K562 (cell line): Measurements from ENCODE around the gene NOTCH1. TPM values are rescaled to one million over a fixed set of nuclear protein-coding genes. Genes with fewer than 3 reads are reported as not detected.

Experiments used
- ARHGAP35 ChIP-seq: fragments of 450-650 bp; IDR thresholded peaks from 2 replicates; pipeline ENCODE4 v1.6.1; 2018; ENCODE audit not compliant: partially characterized antibody
- ARID4B ChIP-seq: sonication (generic); formaldehyde crosslinking; IDR thresholded peaks from 2 replicates; pipeline ENCODE4 v1.8.0; 2022; ENCODE audit warnings: mild to moderate bottlenecking, missing genetic modification reagents
- BHLHE40 ChIP-seq: IDR thresholded peaks from 2 replicates; pipeline ENCODE4 v1.6.1; 2011; ENCODE audit warnings: low read length, improper control_type of control experiment
- DIDO1 ChIP-seq: fragments of 450-650 bp; IDR thresholded peaks from 2 replicates; pipeline ENCODE4 v1.6.1; 2016; ENCODE audit warnings: low read depth, missing biosample characterization, missing genetic modification characterization
- E2F6 ChIP-seq, 2 experiments: IDR thresholded peaks; 2 replicates each; pipeline ENCODE4 v1.6.1; 2011; ENCODE audit warnings: borderline replicate concordance in 1 of 2, control low read depth in 1 of 2, low read depth in 1 of 2, low read length in 1 of 2, mild to moderate bottlenecking in 1 of 2, mixed read lengths in 1 of 2, moderate library complexity in 1 of 2; ENCODE audit not compliant: insufficient read depth in 1 of 2, insufficient read length in 1 of 2, poor library complexity in 1 of 2, severe bottlenecking in 1 of 2; ENCODE audit errors: extremely low read depth in 1 of 2
- ELF4 ChIP-seq: fragments of 450-650 bp; formaldehyde crosslinking; IDR thresholded peaks from 2 replicates; pipeline ENCODE4 v1.4.0; 2022; ENCODE audit warnings: missing genetic modification characterization
- HDAC6 ChIP-seq: IDR thresholded peaks from 2 replicates; pipeline ENCODE4 v1.6.1; 2012; ENCODE audit warnings: low read depth, mild to moderate bottlenecking, control low read depth, inconsistent platforms, low read length, moderate library complexity
- IFI16 ChIP-seq: fragments of 250-450 bp; sonication (Bioruptor Pico); IDR thresholded peaks from 2 replicates; pipeline ENCODE4 v2.1.2; 2022; ENCODE audit warnings: mild to moderate bottlenecking, inconsistent platforms
- JUNB ChIP-seq: fragments of 450-650 bp; formaldehyde crosslinking; conservative IDR thresholded peaks from 2 replicates; pipeline ENCODE4 v1.4.0; 2020; ENCODE audit warnings: mild to moderate bottlenecking
- MTA1 ChIP-seq: fragments of 450-650 bp; IDR thresholded peaks from 2 replicates; pipeline ENCODE4 v1.6.1; 2017; ENCODE audit warnings: borderline replicate concordance
- NFATC3 ChIP-seq: fragments of 450-650 bp; IDR thresholded peaks from 2 replicates; pipeline ENCODE4 v1.6.1; 2017; ENCODE audit warnings: mild to moderate bottlenecking
- RBM22 ChIP-seq: fragments of 200-400 bp; formaldehyde crosslinking; IDR thresholded peaks from 2 replicates; pipeline ENCODE4 v1.6.1; 2018; ENCODE audit warnings: low read length, low read depth; ENCODE audit not compliant: poor library complexity, severe bottlenecking
- SMAD3 ChIP-seq: fragments of 450-650 bp; formaldehyde crosslinking; conservative IDR thresholded peaks from 2 replicates; pipeline ENCODE4 v1.4.0; 2020; ENCODE audit warnings: mild to moderate bottlenecking
- STAT6 ChIP-seq: sonication (generic); formaldehyde crosslinking; IDR thresholded peaks from 2 replicates; pipeline ENCODE4 v1.8.1; 2023; ENCODE audit warnings: mild to moderate bottlenecking, missing genetic modification reagents
- TAF1 ChIP-seq: IDR thresholded peaks from 2 replicates; pipeline ENCODE4 v1.6.1; 2011; ENCODE audit warnings: mild to moderate bottlenecking, low read length, moderate library complexity; ENCODE audit not compliant: insufficient read depth, control insufficient read depth, severe bottlenecking; ENCODE audit errors: extremely low read depth
- YBX1 ChIP-seq: fragments of 450-650 bp; IDR thresholded peaks from 2 replicates; pipeline ENCODE4 v1.7.1; 2016; ENCODE audit warnings: mild to moderate bottlenecking
- ZNF232 ChIP-seq: sonication (generic); formaldehyde crosslinking; IDR thresholded peaks from 2 replicates; pipeline ENCODE4 v1.8.0; 2022; ENCODE audit warnings: mild to moderate bottlenecking, missing genetic modification reagents
- ZNF551 ChIP-seq: fragments of 250-450 bp; sonication (Bioruptor Pico); IDR thresholded peaks from 2 replicates; pipeline ENCODE4 v1.5.0; 2021; ENCODE audit warnings: mild to moderate bottlenecking, moderate library complexity
- ZNF76 ChIP-seq: fragments of 250-450 bp; sonication (Bioruptor Pico); IDR thresholded peaks from 2 replicates; pipeline ENCODE4 v1.4.0; 2020; ENCODE audit warnings: mild to moderate bottlenecking, moderate library complexity, borderline replicate concordance
- ZSCAN29 ChIP-seq: fragments of 450-650 bp; IDR thresholded peaks from 2 replicates; pipeline ENCODE4 v1.6.1; 2017
- polyA plus RNA-seq, 8 experiments: library from polyadenylated mRNA; depleted of rRNA in 4 of 8; stranded (reverse) in 5 of 8; unstranded in 3 of 8; fragments of >200 nt; fragmentation: Nextera tagmentation in 2 of 8; fragmentation: Illumina TruSeq in 1 of 8; extraction: Ambion mirVana in 2 of 8; extraction: Trizol in 1 of 8; gene quantifications; 2 replicates each; pipeline versions ENCODE4 v1.2.1 to v1.2.3, GENCODE V29; 2011 to 2014; ENCODE audit warnings: inconsistent platforms in 1 of 8, missing spikeins in 1 of 8
- total RNA-seq, 7 experiments: library from RNA; depleted of rRNA in 6 of 7; stranded (reverse); fragments of >200 nt in 6 of 7; fragmentation: Illumina TruSeq in 2 of 7; extraction: Trizol in 2 of 7; gene quantifications; 2 replicates each; pipeline versions ENCODE4 v1.2.1 to v1.2.3, GENCODE V29; 2011 to 2021; ENCODE audit warnings: low replicate concordance in 1 of 7

Gene NOTCH1
- total and polyA plus RNA-seq, 9 of the 15 experiments (the other 6 are each of a cell fraction or from before 2014, with no cell fraction given), result 0.03 to 31.4 (median 2.3) TPM

- no peak for TF ChIP-seq SMAD3
- TF ChIP-seq HDAC6, result no peak
- TF ChIP-seq JUNB (CRISPR knock-in tag), result no peak
- TF ChIP-seq BHLHE40, result peak; percentile 65; the same call in 1 of the 2 replicates
- peak; percentile 81 for TF ChIP-seq ARID4B (CRISPR knock-in tag)
- no peak for TF ChIP-seq ZNF76 (CRISPR knock-in tag)
- TF ChIP-seq TAF1, result no peak
- no peak for TF ChIP-seq RBM22
- no peak for TF ChIP-seq ZSCAN29
- no peak for TF ChIP-seq YBX1
- no peak for TF ChIP-seq STAT6 (CRISPR knock-in tag)
- TF ChIP-seq DIDO1, result no peak
- TF ChIP-seq ZNF232 (CRISPR knock-in tag), result no peak
- TF ChIP-seq ZNF551, result no peak
- no peak for TF ChIP-seq ELF4 (CRISPR knock-in tag)
- TF ChIP-seq ARHGAP35, result no peak
- TF ChIP-seq IFI16 (CRISPR knock-in tag), result no peak
- TF ChIP-seq MTA1, result peak; percentile 44
- TF ChIP-seq E2F6 (IDR thresholded peaks at IDR 0.05; ENCODE audit: borderline replicate concordance in 1 of 2, extremely low read depth in 1 of 2, insufficient read depth in 1 of 2, insufficient read length in 1 of 2, low read depth in 1 of 2, low read length in 1 of 2, poor library complexity in 1 of 2, severe bottlenecking in 1 of 2), result peak; percentile 32 to 53
- TF ChIP-seq NFATC3, result no peak
Observed at GRCh38 chr9:136539427-136540421, 6.1 kb downstream of the NOTCH1 start (continued).
